ENCODE data around the gene HPSE2.

DNA sequence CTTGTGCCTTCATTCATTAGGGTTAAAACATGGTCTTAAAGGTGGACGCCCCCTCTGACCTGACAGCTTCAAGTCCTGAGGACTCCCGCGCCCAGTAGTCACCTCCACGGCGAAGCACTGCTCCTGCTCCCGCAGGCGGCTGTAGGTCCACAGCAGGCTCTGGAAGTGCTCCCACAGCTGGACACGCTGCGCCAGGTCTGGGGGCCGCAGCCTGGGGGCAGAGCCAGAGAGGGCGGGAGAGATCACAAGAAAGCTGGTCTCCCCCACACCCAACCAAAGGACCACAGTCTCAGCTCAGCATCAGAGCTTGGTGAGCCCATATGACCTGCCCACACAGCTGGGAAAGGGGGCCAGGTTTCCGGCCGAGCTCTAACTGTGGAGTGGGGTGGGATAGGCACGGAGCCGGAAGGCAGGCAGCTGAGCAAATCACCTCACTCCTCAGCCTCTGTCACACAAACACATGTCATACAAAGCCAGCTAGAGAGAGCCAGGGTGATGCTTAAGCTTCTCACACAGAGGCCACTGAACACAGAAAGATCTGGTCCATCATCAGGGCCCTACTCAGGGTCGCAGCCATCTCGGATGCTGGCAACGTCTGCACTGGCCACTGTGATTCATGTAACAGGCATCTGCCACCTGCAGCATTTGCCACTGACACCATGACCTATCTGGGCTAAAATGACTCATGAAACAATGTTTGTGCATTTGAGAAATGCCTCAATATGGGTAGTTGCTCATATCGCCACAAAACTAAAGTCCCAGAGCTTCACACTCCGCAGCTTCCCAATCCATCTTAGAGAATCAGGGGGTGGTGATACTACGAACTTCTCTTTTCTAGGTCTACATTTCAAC, 801.5 kb downstream of the HPSE2 start:
- no peak for TF ChIP-seq YY1 (IDR thresholded peaks at IDR 0.05; ENCODE audit: low read depth)
- no peak for TF ChIP-seq CREB1 (IDR thresholded peaks at IDR 0.05; ENCODE audit: low read depth)
- TF ChIP-seq CEBPB (IDR thresholded peaks at IDR 0.05), result no peak
- no peak for TF ChIP-seq EP300 (IDR thresholded peaks at IDR 0.05; ENCODE audit: borderline replicate concordance)
